SW 1271 (cell line): Measurements from ENCODE around the gene GGA3.
A peak's percentile ranks its signal among the peaks of the same experiment; 100 is the strongest.
"Not testable (repeated sequence)": the region's sequence is repeated elsewhere in the genome, so short reads cannot be mapped to it uniquely, and the experiment has no call there.

Experiments used
- DNase-seq, 2 experiments: peaks; one replicate each; lab custom pipeline; 2025; lab: John Stamatoyannopoulos, UW

The GGA3 gene

GRCh38 chr17:75261336-75262111 lies at the start of gene GGA3, which contains the start of gene MRPS7:
Gene GGA3, minus strand, starts transcription at chr17:75261606. Its CDS starts 19 bp downstream, at chr17:75261587.
Gene MRPS7, plus strand, starts transcription at chr17:75261879. Its CDS starts 22 bp downstream, at chr17:75261901.
- peak; percentile 86 to 87 for DNase-seq

GRCh38 chr17:75308732-75309629 lies 47.6 kb upstream of the GGA3 start:
- DNase-seq, result no peak

GRCh38 chr17:75307957-75308731 lies 46.7 kb upstream of the GGA3 start:
- no peak for DNase-seq

- no peak for DNase-seq
Observed at GRCh38 chr17:75301502-75302206, 40.2 kb upstream of the GGA3 start.

- DNase-seq, result no peak
Observed at GRCh38 chr17:75301049-75301448, 39.6 kb upstream of the GGA3 start.

- no peak for DNase-seq
Observed at GRCh38 chr17:75300280-75300679, 38.9 kb upstream of the GGA3 start.

GRCh38 chr17:75295201-75296158 lies 34.1 kb upstream of the GGA3 start:
- no peak for DNase-seq

GRCh38 chr17:75292810-75293448 lies 31.5 kb upstream of the GGA3 start:
- not testable (repeated sequence) for DNase-seq

GRCh38 chr17:75289832-75290337 lies 28.5 kb upstream of the GGA3 start:
- peak in 1 of 2 experiments; percentile 62 for DNase-seq

- DNase-seq, result peak; percentile 94 to 97
Observed at GRCh38 chr17:75289115-75289831, 27.9 kb upstream of the GGA3 start, which contains the start of gene SLC25A19. Gene SLC25A19, minus strand, starts transcription at chr17:75289433. Its CDS starts 2,669 bp downstream, at chr17:75286764.

- DNase-seq, result peak in 1 of 2 experiments; percentile 37
Observed at GRCh38 chr17:75288770-75289114, 27.3 kb upstream of the GGA3 start.

- no peak for DNase-seq
Observed at GRCh38 chr17:75288359-75288758, 27.0 kb upstream of the GGA3 start.

GRCh38 chr17:75287221-75287620 lies 25.8 kb upstream of the GGA3 start:
- no peak for DNase-seq

GRCh38 chr17:75285123-75285522 lies 23.7 kb upstream of the GGA3 start:
- DNase-seq, result no peak

GRCh38 chr17:75280189-75280588 lies 18.8 kb upstream of the GGA3 start:
- DNase-seq, result not testable (repeated sequence)

- DNase-seq, result no peak
Observed at GRCh38 chr17:75277664-75278071, 16.3 kb upstream of the GGA3 start.

GRCh38 chr17:75273977-75274708 lies 12.7 kb upstream of the GGA3 start:
- DNase-seq, result no peak

GRCh38 chr17:75272848-75273184 lies 11.4 kb upstream of the GGA3 start:
- no peak for DNase-seq
